ENCODE data around the gene BMP8B.
"Not testable (repeated sequence)": the region's sequence is repeated elsewhere in the genome, so short reads cannot be mapped to it uniquely, and the experiment has no call there.

Gene BMP8B, protein sequence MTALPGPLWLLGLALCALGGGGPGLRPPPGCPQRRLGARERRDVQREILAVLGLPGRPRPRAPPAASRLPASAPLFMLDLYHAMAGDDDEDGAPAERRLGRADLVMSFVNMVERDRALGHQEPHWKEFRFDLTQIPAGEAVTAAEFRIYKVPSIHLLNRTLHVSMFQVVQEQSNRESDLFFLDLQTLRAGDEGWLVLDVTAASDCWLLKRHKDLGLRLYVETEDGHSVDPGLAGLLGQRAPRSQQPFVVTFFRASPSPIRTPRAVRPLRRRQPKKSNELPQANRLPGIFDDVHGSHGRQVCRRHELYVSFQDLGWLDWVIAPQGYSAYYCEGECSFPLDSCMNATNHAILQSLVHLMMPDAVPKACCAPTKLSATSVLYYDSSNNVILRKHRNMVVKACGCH

DNA sequence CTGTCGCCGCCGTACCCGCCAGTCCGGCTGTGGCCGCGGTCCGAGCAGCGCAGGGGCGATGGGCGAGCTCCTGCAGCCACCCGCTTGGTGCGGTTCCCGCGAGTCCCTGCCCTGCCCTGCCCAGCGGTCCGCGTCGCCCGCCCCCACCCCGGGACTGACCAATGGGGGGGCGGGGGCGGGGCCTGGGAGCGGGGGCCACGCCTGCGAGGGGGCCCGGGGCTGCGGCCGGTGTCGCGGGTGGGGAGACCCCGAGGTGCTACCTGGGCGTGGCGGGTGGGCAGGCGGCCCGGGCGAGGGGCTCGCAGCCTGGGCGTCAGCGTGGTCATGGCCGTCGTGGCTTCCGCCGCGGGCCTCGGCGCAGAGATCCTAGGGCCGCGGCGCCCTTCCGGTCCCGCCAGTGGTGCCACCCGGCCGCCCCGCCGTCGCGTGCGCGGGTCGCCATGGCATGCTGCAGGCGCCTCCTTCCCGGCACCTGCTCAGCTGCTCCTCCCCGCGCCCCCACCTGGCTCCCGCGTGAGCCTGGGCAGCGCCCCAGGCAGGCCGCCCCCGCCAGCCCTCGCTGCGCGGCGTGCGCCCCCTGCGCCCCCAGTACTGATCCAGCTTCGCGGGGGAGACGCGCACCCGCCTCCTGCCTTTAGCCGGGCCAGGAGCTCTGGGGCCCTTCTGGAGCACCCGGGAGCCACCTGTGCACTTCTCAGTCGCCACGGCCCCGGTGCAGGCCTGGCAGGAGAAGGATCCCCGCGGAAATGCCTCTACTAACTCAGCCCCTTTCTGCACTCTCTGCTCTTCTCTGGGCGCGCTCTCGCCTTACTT, at the start of gene BMP8B:
TSS of gene BMP8B (minus strand) at position 108 of the 813 bp plus-strand sequence. CDS start 380 bp downstream, outside the sequence.
- peak; percentile 47 for DNase-seq (ENCODE audit: low spot score)

DNA sequence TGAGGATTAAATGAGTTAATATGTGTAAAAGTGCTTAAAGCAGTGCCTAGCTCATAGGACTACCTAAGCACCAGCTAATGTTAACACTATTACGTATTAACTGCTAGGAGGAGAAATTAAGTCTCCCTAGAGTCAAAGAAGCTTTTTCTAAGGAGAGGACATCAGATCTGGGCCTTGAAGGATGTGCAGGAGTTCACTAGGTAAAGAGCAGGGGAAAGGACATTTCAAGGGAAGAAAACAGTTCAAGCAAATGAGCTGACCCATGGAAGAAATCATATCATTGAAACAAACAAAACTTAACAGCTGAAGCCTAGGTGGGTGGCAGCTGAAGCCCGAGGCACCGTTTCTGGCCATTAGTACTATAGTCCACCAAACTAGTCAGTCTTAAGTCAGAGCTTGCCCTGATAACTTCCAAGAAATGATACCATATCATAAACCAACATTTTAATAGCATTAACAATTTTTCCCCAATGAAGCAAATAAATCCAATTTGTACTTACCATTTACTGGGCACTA, 48.0 kb upstream of the BMP8B start:
- DNase-seq (ENCODE audit: low spot score) = no peak

DNA sequence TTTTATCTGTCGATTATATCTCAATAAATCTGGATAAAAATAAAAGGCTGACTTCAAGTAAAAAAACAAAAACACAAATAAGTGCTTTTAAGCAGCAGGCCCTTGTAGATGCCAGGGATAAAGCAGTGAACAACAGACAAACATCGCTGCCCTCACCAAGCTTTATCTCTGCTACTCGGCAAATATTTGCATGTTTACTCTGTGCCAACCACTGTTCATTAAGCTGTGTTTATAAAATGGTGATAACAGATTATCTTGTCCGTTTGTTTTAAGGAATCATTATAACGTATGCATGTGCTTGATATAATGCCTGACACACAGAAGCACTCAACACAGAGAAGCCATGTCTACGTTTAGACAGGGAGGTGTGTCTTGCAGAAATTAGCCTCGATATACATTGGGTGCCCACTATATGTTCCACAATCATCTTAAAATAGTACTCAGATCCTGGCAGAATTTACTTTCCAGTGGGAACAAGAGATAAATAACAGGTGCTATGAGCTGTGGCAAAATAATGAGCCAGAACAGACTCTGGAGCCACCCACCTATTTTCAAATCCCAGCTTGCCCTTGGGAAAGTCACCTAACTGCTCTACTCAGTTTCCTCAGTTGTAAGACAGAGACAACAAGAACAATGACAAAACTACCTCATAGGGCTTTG, 47.4 kb upstream of the BMP8B start:
- DNase-seq (ENCODE audit: low spot score) = no peak

DNA sequence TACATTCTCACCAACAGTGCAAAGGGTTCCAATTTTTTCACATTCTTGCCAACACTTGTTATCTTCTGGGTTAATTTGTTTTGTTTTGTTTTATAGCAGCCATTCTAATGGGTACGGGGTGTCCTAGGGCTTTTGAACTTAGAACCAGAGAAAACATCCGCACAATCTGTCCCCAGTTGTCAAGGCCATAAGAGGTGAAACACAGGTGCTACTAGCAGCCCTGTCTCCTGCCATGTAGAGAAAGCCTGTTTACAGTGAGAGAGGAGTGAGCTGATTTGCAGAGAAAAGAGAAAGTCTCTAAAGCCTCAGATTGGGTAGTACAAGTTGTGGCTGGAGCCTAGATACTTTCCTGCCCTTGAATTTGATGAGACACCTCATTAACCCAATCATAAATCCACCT, 46.4 kb upstream of the BMP8B start:
- DNase-seq (ENCODE audit: low spot score) = no peak

DNA sequence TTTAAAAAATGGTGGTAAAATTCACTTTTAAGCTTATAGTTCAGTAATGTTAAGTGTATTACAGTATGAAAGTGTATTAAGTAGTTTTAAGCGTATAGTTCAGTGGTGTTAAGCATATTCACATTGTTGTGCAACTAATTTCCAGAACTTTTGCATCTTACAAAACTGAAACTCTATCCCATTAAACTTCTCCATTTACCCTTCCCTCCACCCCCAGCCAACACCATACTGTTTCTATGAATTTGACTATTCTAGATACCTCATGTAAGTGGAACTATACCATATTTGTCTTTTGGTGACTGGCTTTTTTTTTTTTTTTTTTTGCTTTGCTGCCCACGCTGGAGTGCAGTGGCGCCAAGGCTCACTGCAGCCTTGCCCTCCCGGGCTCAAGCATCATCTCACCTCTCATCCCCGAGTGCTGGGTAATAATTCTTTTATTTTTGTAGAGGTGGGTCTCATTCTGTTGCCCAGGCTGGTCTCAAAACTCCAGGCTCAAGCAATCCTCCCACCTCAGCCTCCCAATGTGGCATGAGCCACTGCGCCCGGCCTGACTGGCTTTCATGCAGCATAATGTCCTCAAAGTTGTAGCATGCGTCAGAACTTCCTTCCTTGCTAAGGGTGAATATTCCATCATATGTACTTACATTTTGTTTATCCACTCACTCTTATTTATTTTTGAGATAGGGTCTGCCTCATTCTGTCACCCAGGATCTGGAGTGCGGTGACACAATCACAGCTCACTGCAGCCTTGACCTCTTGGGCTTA, 45.1 kb upstream of the BMP8B start:
- no peak for DNase-seq (ENCODE audit: low spot score)

DNA sequence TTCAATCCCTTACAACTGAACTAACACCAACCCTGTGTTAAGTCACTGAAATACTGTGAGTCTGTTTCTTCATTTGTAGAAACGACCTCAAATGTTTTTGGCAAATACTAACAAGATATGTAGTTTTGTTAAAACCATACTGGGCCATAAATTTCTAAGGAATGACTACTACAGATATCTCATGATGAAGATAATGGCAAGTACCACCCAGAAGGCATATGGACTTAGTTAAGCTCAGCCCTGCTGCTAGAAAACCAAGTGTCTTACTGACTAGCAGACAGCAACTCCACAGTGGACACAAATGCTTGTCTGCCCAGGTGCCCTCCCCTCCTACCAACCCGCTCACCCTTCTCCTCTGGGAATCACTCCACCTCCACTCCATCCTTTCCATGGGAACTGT, 44.5 kb upstream of the BMP8B start:
- no peak for DNase-seq (ENCODE audit: low spot score)

DNA sequence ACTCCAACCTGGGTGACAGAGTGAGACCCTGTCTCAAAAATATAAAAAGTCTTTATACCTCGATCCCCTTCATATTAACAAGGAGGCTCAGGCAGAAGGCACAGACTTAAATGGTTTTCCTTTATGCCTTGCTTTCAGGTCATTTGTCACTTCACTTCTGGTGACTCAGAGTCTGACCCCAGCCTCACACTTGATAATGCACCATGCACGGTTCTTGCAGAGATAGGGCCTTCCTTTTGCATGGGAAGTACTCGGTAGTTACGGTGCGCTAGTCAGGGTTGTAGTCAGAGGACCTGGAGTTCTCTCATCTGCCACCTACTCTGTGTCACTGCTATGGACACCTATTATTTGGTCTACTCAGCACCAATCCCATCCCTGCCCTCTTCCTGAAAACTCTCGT, 43.6 kb upstream of the BMP8B start:
- DNase-seq (ENCODE audit: low spot score) = no peak

DNA sequence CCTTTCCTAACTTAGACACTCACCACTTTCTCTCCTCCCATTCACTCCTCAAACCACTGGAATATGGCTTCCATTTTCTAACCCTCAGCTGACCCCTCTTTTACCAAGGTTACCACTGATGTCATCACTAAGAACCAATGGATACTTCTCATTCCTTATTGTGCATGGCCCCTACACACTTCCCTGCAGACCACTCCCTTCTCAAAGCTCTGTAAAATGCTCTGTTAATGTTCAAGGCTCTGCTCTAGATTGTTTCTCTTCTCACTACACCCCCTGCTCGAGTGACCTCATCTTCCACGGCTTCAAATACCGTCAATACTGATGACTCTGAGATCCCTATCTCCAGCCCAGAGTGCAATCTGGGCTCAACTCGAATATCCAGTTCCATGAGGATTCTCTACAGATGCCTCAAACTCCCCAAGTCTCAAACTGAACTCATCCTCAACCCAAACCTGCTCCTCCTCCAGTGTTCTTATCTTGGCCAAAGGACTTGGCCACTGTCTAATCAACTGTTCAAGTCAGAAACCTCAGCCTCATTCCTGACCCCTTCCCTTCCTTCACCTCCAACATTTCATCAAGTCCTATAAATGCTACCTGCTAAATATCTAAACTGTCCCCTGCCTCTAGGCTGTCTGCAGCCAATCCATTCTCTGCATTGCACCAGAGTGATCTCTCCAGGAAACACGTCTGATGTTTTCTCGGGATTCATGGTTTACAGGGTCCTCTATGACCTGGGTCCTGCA, 41.3 kb upstream of the BMP8B start:
- DNase-seq (ENCODE audit: low spot score) = no peak

DNA sequence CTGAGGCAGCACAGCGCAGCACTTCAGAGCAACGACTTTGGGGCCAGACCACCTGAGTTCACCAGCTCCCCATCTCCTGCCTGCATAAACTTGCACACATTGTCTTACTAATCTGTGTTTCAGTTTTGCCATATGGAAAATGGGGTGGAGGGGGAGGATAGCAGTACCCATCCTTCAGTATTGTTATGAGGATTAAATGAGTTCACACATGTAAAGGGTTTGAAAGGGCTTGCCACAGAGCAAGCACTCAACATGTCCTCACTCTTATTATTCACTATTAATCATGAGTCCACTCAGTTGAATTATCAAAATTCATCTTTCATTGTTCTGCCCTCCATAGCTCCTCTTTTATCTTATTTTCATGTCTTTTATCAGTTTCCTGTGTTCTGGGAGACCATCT, 40.1 kb upstream of the BMP8B start:
- DNase-seq (ENCODE audit: low spot score) = no peak

DNA sequence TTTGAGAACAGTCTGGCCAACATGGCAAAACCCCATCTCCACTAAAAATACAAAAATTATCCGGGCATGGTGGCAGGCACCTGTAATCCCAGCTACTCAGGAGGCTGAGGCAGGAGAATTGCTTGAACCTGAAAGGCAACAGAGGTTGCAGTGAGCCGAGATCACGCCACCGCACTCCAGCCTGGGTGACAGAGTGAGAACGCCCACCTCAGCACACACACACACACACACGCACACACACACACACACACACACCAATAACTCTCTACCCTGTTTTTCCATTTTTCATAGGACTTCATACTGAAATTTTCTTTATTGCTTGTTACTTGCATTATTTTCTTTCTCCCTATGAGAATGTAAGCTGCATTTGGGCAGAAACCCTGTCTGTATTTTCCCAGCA, 39.6 kb upstream of the BMP8B start:
- not testable (repeated sequence) for DNase-seq (ENCODE audit: low spot score)

DNA sequence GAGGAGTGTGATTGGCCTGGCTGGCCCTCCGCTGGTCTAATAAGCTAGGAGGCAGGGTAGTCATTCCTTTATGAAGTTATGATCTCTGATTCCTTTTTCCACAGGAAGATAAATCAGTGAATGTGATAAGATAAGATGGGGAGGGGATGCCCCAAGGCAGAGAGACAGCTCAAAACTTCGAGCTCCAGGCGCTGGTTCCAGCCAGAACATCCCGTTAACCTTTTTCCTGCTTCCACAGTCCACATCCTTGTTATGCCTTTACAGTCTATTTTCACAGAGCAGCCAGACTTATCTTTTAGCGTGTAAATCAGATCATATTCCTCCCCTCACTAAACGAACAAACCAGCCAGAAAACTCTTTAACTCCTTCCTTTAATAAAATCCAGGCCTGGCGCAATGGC, 38.5 kb upstream of the BMP8B start:
- no peak for DNase-seq (ENCODE audit: low spot score)

DNA sequence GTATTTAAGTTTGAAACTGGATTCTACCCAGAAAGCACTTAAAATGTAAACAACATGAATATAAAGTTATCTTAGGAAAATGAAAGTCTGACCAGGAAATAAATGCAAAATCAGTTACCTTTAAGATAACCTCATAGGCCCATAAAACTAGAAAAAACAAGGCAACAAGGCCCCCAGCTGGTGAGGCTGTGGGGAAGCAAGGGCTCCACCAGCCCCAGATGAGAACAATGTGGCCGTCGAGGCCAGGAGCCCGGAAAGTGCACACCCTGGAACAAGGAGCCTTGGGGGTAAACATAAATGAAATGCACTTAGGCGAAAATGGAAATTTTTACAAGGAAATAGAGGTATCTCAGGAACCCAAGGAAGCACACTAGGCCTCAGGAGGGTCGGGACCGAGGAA, 37.9 kb upstream of the BMP8B start:
- no peak for DNase-seq (ENCODE audit: low spot score)

DNA sequence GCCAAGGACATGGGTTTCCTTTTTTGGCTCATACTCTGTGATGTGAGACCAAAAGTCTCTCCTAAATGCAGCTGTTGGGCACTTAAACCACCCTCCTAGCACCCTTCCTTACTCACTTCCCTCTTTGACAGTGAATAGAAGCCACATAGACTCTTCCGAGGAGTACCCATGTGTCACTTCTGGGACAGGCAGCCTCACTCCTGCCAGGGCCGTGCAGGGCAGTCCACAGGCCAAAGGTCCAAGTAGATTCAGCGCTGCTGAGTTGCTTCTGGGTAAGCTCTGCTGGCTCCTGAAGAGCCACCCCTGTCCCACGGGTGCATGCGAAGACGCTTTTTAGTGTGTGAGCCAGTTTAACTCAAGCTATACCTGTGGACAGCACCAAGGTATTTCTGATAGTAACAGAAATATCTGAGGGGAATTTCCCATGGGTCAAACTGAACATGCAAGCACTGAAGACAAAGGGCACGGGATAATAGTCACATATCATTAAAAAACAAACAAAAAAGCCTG, 36.8 kb upstream of the BMP8B start:
- DNase-seq (ENCODE audit: low spot score) = no peak

DNA sequence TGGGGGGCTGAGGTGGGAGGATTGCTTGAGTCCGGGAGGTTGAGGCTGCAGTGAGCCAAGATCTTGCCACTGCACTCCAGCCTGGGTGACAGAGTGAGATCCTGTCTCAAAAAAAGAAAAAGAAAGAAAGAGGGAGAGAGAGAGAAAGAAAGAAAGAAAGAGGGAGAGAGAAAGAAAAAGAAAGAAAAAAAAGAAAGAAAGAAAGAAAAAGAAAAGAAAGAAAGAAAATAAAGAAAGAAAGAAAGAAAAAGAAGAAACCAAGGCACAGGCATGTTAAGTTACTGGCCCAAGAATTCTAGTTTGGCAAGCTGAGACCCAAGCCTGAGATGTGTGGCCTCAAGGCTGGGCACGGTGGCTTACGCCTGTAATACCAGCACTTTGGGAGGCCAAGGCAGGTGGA, 34.8 kb upstream of the BMP8B start:
- not testable (repeated sequence) for DNase-seq (ENCODE audit: low spot score)

DNA sequence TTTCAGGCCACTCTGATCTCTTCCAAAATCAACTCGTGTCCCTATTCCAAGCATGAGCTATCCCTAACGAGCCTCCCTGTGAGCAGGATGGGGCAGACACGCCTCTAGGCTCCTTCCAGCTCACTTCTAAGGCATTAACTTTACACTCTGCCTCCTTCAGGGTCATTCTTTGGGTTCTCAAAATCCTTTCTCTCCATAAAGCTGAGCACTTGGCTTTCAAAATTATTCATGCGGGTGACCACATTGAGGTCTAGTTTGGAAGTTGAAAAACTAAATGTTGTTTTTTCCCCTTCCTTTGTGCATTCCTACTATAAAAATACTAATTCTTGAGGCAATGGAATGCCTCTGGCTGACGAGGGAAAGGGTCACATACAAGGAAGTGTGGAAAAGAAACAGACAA, 33.5 kb upstream of the BMP8B start:
- DNase-seq (ENCODE audit: low spot score) = peak; percentile 30

DNA sequence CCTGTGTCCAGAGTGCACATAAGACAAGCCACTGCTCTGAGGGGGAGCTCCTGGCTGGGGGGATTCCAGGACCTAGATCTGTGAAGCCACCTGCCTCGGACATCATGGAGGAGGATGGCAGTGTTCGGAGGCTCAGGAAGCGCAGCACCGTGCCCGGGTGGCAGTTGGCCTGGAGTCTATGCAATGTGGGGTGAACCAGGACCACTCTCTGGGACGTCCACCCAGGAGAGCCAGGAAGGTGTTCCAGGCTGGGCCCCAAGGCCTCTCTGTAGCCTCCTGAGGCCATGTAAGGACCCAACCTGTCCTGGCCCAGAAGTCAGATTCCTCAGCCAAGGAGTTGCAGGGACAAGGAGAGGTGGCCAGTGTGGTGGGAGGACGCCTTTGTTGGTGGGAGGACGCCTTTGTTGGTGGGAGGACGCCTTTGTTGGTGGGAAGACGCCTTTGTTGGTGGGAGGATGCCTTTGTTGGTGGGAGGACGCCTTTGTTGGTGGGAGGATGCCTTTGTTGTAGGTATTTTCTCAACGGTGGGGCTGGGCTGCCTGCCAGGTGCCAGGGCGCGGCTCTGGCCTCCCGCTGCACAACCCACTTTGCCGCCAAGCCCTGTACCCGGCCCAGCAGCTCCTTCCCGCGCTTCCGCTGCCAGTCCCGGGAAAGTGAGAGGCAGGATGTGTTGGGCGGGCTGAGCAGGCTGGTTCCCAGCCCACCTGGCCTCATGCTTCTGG, 30.6 kb upstream of the BMP8B start:
- no peak for DNase-seq (ENCODE audit: low spot score)

DNA sequence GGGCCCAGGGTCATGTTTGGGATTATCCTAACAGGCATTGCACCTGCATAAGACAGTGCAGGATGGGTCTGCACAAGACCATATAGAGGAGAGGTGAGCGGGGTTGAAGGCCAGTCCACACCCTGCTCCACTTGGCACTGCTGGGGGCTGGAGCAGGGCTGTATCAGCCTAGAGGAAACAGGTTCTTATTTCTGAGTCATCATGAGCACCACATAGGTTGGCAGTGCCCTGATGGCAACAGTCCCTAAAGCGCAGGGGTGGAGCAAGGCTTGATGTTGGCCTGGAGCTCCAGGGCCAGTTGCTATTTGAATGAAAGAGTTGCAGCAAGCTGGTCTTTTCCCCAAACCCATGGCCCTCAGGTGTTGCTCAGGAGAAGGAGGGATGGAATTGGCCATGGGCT, 29.8 kb upstream of the BMP8B start:
- DNase-seq (ENCODE audit: low spot score) = no peak

DNA sequence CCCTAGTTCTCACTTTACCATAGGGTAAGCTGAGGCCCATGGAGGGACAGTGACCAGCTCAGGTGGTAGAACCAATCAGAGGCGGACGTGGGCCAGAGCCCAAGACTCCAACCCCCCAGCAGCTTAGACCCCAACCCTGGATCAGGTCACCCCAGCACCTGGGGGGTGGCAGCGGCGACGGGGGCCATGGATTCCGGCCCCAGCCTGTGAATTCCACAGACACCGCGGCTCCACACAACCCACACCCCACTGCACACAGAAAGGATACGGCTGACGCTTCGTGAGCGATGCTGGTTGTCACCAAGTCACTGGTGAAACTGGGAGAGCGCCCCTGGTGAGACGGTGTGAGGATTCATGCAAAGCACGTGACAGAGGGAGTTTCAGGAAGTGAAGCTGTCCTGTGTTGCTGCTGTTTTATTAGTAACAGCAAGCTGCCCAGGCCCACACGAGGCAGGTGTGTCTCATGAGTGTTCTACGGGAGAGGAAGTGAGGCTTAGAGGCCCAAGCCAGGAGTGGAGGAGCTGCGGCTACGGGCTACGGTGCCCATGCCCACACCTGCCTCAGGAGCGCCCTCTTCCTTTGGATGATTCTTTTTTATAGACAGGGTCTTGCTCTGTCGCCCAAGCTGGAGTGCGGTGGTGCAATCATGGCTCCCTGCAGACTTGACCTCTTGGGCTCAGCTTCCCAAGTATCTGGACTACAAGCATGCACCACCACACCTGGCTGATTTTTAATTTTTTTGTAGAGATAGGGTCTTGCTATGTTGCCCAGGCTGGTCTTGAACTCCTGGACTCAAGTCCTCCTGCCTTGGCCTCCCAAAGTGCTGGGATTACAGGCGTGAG, 28.6 kb upstream of the BMP8B start:
- not testable (repeated sequence) for DNase-seq (ENCODE audit: low spot score)

DNA sequence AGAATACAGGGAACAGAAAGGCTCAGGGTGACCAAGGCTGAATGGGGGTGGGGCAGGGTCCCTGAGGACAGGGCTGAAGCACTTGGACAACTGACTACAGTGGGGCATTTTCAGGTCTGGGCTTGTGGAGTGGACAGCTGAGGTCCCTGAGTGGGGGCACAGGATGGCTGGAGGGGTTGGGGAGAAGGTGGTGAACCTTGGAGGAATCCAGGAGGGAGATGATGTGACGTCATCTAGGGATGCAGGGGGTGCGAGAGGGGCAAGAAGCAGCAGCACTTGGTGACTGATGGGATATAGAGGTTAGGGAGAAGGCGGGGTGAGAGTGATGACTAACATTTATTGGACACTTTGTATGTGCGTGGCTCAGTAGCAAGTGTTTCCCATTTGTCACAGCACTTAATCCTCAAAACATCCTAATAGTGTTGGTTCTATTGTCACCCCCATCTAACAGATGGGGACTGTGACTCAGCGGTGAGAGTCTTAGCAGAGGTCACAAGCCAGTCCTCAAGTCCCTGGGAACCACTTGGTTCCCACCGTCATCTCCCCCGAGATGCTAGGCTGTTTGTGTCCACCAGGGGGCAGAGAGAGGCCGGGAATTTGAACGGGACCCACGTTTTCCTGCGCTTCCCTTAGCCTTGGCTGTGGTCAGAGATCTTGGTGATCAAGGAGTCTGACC, 27.9 kb upstream of the BMP8B start:
- DNase-seq (ENCODE audit: low spot score) = peak; percentile 87
